ENCODE data around the gene MSI2.

GRCh38 chr17:57537524-57538410 lies 281.4 kb downstream of the MSI2 start:
- no peak for TF ChIP-seq EZH2 (IDR thresholded peaks at IDR 0.05)
- no peak for TF ChIP-seq POLR2AphosphoS5 (IDR thresholded peaks at IDR 0.05; ENCODE audit: borderline replicate concordance, low read depth, low read length)
- TF ChIP-seq FOXP2 (optimal IDR thresholded peaks at IDR 0.05; ENCODE audit: control extremely low read depth, extremely low read length, insufficient read depth), result no peak

Data from SK-N-MC (cell line).